ENCODE data around the gene SLC5A3. TPM values are rescaled to one million over a fixed set of nuclear protein-coding genes. Genes with fewer than 3 reads are reported as not detected.

The SLC5A3 gene
- total and polyA plus RNA-seq, 2 of the 8 experiments (the other 6 are each of a cell fraction or from before 2014, with no cell fraction given): 4.0 to 19.4 TPM

GRCh38 chr21:34047835-34048234 is 25.5 kb upstream of the SLC5A3 start:
- no peaks in the 10 kb centered on the region for H3K4me1 ChIP-seq (replicated peaks in 1 of 4; ENCODE audit: control insufficient read depth in 3 of 4, insufficient read depth in 4 of 4, low read length in 3 of 4)
- H2BK12ac ChIP-seq (ENCODE audit: low read depth, low read length): no peak overlapping the region
- CTCF ChIA-PET (ENCODE audit: partially characterized antibody): interaction anchor here (1.3 kb wide), 1 partner anchor 105 kb away, joined by 3 read pairs; no protein-coding TSS in a partner anchor
- no peak overlapping the region for H2AK5ac ChIP-seq (ENCODE audit: low read depth, low read length)
- H3K4me3 ChIP-seq (ENCODE audit: extremely low read depth in 1 of 4, insufficient read depth in 2 of 4, low read depth in 3 of 4, low read length in 4 of 4): no peak overlapping the region
- H3K14ac ChIP-seq (ENCODE audit: insufficient read length): no peak overlapping the region
- no peaks in the 10 kb centered on the region for H3K9me3 ChIP-seq (ENCODE audit: insufficient read depth in 2 of 2, low read depth in 1 of 2, low read length in 1 of 2)
- H3K79me1 ChIP-seq (ENCODE audit: low read depth, low read length): no peaks in the 10 kb centered on the region
- no peaks in the 10 kb centered on the region for H3K27me3 ChIP-seq (replicated peaks in 1 of 4; ENCODE audit: control insufficient read depth in 3 of 4, extremely low read depth in 1 of 4, insufficient read depth in 3 of 4, low read length in 3 of 4)
- H3K4ac ChIP-seq (replicated peaks; ENCODE audit: insufficient read length, low read depth, low read length): no peak overlapping the region
- H3K23me2 ChIP-seq (ENCODE audit: low read depth, low read length): no peaks in the 10 kb centered on the region; the same call in 1 of the 2 replicates
- H3K18ac ChIP-seq (ENCODE audit: extremely low read depth, low read length): no peak overlapping the region
- H3K9ac ChIP-seq (replicated peaks in 1 of 4; ENCODE audit: extremely low read depth in 1 of 4, low read depth in 3 of 4, low read length in 3 of 4): no peak overlapping the region
- no peak overlapping the region for H4K8ac ChIP-seq (ENCODE audit: extremely low read depth, insufficient read depth, low read length)
- H3K79me2 ChIP-seq (ENCODE audit: control insufficient read depth in 1 of 2, insufficient read depth in 2 of 2, low read length in 2 of 2): no peaks in the 10 kb centered on the region
- no peak overlapping the region for H3K4me2 ChIP-seq (ENCODE audit: insufficient read depth in 1 of 2, low read depth in 2 of 2, low read length in 2 of 2)
- H2BK120ac ChIP-seq (replicated peaks; ENCODE audit: low read depth, low read length): no peak overlapping the region
- TF ChIP-seq ATF2 (IDR thresholded peaks at IDR 0.05; ENCODE audit: low read length) (no peak), SUZ12 (IDR thresholded peaks at IDR 0.05; ENCODE audit: low read length) (no peak), RBBP5 (IDR thresholded peaks at IDR 0.05; ENCODE audit: borderline replicate concordance, low read depth, low read length) (no peak), SP2 (IDR thresholded peaks at IDR 0.05; ENCODE audit: low read length) (no peak), TEAD4 (IDR thresholded peaks at IDR 0.05; ENCODE audit: low read depth, low read length) (no peak), GABPA (IDR thresholded peaks at IDR 0.05; ENCODE audit: borderline replicate concordance, insufficient read depth, low read length) (no peak), CHD2 (IDR thresholded peaks at IDR 0.05; ENCODE audit: low read length) (no peak), MAFK (IDR thresholded peaks at IDR 0.05; ENCODE audit: low read depth, low read length) (no peak), SIN3A (conservative IDR thresholded peaks at IDR 0.05 in 1 of 2, IDR thresholded peaks at IDR 0.05 in 1 of 2; ENCODE audit: low read depth in 1 of 2, low read length in 2 of 2) (no peak), TAF1 (IDR thresholded peaks at IDR 0.05; ENCODE audit: low read depth, low read length) (no peak), CEBPB (IDR thresholded peaks at IDR 0.05; ENCODE audit: low read depth, low read length) (no peak), BRCA1 (IDR thresholded peaks at IDR 0.05; ENCODE audit: low read depth, low read length) (no peak), POU5F1 (IDR thresholded peaks at IDR 0.05; ENCODE audit: low read depth, low read length) (no peak)
- H3K56ac ChIP-seq (replicated peaks; ENCODE audit: insufficient read length, low read depth, low read length): no peak overlapping the region
- DNase-seq (ENCODE audit: low read depth in 1 of 2, low spot score in 2 of 2) (no peak), FAIRE-seq (no peak)
- no peak overlapping the region for H3K23ac ChIP-seq (ENCODE audit: insufficient read length)
- H4K20me1 ChIP-seq (replicated peaks in 1 of 2; ENCODE audit: control insufficient read depth in 1 of 2, insufficient read depth in 2 of 2, low read length in 2 of 2): no peaks in the 10 kb centered on the region
- no peak overlapping the region for H4K5ac ChIP-seq (ENCODE audit: insufficient read length, low read depth, low read length)
- H4K91ac ChIP-seq (replicated peaks; ENCODE audit: insufficient read length, low read length): no peak overlapping the region
- POLR2A ChIA-PET (ENCODE audit: partially characterized antibody): no interaction called here
- no peak overlapping the region for H2BK20ac ChIP-seq (ENCODE audit: low read length)
- H3K27ac ChIP-seq (ENCODE audit: low read depth, low read length): no peak overlapping the region
- H2BK15ac ChIP-seq (ENCODE audit: low read length): no peak overlapping the region
- no peak overlapping the region for H2AFZ ChIP-seq (ENCODE audit: low read length)
- no peak overlapping the region for H2BK5ac ChIP-seq (ENCODE audit: low read depth, low read length)
- no peaks in the 10 kb centered on the region for H3K36me3 ChIP-seq (ENCODE audit: control insufficient read depth in 2 of 4, insufficient read depth in 4 of 4, low read length in 3 of 4)
